Measurements from ENCODE around the gene DNAJC5.

DNA sequence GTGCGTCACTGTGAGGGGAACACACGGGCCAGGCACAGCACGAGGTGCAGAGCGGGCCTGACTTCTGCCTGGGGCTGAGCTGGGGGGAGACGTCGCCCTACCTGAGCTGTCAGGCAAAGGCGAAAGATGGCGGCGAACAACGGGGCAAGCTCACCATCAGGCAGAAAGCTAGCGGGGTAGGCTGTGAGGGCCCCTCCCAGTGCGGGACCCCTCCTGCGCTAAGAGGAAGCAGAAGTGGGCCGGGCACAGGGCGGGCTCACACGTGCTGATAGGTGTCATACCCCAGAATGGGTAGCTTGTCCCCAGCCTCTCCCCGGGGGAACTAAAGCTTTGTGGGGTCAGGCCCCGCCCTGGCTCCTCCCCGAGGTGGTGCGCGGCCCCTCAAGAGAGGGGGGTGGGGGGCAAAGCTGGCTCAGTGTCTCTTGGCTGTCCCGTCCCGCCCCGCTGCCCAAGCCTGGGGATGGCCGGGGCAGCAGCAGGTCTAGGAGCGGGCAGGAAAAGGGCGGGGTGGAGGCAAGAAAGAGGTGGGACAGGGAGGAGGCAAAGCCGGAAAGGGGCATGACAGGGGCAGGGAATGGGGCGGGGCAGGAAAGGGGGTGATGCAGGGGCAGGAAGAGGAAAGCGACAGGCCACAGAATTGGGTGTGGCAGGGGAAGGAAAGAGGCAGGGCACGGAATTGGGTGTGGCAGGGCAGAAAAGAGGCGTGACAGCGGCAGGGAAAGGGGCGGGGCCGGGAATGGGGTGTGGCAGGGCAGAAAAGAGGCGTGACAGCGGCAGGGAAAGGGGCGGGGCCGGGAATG, 46.6 kb downstream of the DNAJC5 start:
- TF ChIP-seq CTCF (optimal IDR thresholded peaks at IDR 0.05 in 1 of 3, IDR thresholded peaks at IDR 0.05 in 1 of 3, conservative IDR thresholded peaks at IDR 0.05 in 1 of 3; ENCODE audit: extremely low read depth in 1 of 3, insufficient read depth in 2 of 3, low read length in 3 of 3) = no peak
- no peak for TF ChIP-seq EZH2 (IDR thresholded peaks at IDR 0.05; ENCODE audit: low read length)
